Spinal cord (tissue), 10 donors: Measurements from ENCODE around the gene MCM5. TPM values are rescaled to one million over a fixed set of nuclear protein-coding genes. Genes with fewer than 3 reads are reported as not detected.

ENCODE experiments used
- DNase-seq, 6 donors: peaks; one replicate each; pipeline versions ENCODE4 v3.0.0 to v3.0.0-alpha.2; 2013 to 2015; ENCODE audit warnings: low spot score in 6 of 6, low read depth in 4 of 6
- H3K27ac ChIP-seq: one replicate; pipeline ENCODE4 v1.5.1; 2013; ENCODE audit warnings: low read depth, low read length, control low read depth
- H3K27me3 ChIP-seq: one replicate; pipeline ENCODE4 v1.6.1; 2013; ENCODE audit warnings: low read length; ENCODE audit not compliant: control insufficient read depth, insufficient read depth
- H3K36me3 ChIP-seq: one replicate; pipeline ENCODE4 v1.6.1; 2013; ENCODE audit warnings: low read length; ENCODE audit not compliant: control insufficient read depth, insufficient read depth
- H3K4me1 ChIP-seq: one replicate; pipeline ENCODE4 v1.6.1; 2013; ENCODE audit warnings: low read length; ENCODE audit not compliant: control insufficient read depth, insufficient read depth
- H3K4me3 ChIP-seq: one replicate; pipeline ENCODE4 v1.5.1; 2013; ENCODE audit warnings: low read depth, low read length, control low read depth
- H3K9me3 ChIP-seq: one replicate; pipeline ENCODE4 v1.6.1; 2013; ENCODE audit warnings: low read length; ENCODE audit not compliant: control insufficient read depth, insufficient read depth
- WGBS: methylation state at CpG from one replicate; pipeline ENCODE4 v1.1.5; 2013; ENCODE audit warnings: missing lambda C conversion rate; ENCODE audit not compliant: insufficient coverage; 5-methylcytosine and 5-hydroxymethylcytosine counted together
- polyA plus RNA-seq, 2 donors: library from polyadenylated mRNA; unstranded; fragments of 120-200 nt; gene quantifications; one replicate each; pipeline ENCODE4 v1.2.1, GENCODE V29; 2013; ENCODE audit not compliant: insufficient read length in 2 of 2
- total RNA-seq, 2 donors: library from RNA; depleted of rRNA in 1 of 2; stranded (reverse); fragments of 120-200 nt in 1 of 2; fragments of >200 nt in 1 of 2; gene quantifications; one replicate each; pipeline versions ENCODE4 v1.2.3 to v1.2.4, GENCODE V29; 2013 to 2014
- donor health status: healthy.

The MCM5 gene
- total and polyA plus RNA-seq, 4 donors = 25.4 to 37.2 (median 32.5) TPM

- 91% methylated on average over 7 of the region's 7 CpGs for WGBS
- H3K27ac ChIP-seq = no peak overlapping the region
- peaks cover 48% of the 10 kb centered on the region for H3K36me3 ChIP-seq
- no peak overlapping the region for H3K4me3 ChIP-seq
- no peak for DNase-seq
- peaks cover 3% of the 10 kb centered on the region for H3K4me1 ChIP-seq
- no peaks in the 10 kb centered on the region for H3K9me3 ChIP-seq
- H3K27me3 ChIP-seq = no peaks in the 10 kb centered on the region
These were observed 24.8 kb downstream of the MCM5 start for GRCh38 chr22:35424761-35425160.

- Histone ChIP-seq H3K27me3 (no peaks in the 10 kb centered on the region), H3K9me3 (no peaks in the 10 kb centered on the region), H3K4me1 (peaks cover 3% of the 10 kb centered on the region), H3K27ac (no peak overlapping the region), H3K36me3 (peaks cover 44% of the 10 kb centered on the region), H3K4me3 (no peak overlapping the region)
- DNase-seq = no peak
- 84% methylated on average over 6 of the region's 7 CpGs for WGBS
These were observed 25.6 kb downstream of the MCM5 start for GRCh38 chr22:35425546-35425945.

GRCh38 chr22:35425971-35426800 lies 26.2 kb downstream of the MCM5 start:
- Histone ChIP-seq H3K4me1 (peaks cover 10% of the 10 kb centered on the region), H3K4me3 (no peak overlapping the region), H3K36me3 (peaks cover 37% of the 10 kb centered on the region), H3K27me3 (no peaks in the 10 kb centered on the region), H3K9me3 (no peaks in the 10 kb centered on the region), H3K27ac (no peak overlapping the region)
- WGBS = 62% methylated on average over 8 of the region's 11 CpGs
- DNase-seq = no peak

GRCh38 chr22:35426801-35427140 lies 26.8 kb downstream of the MCM5 start:
- Histone ChIP-seq H3K9me3 (no peaks in the 10 kb centered on the region), H3K36me3 (peaks cover 33% of the 10 kb centered on the region), H3K4me1 (peaks cover 10% of the 10 kb centered on the region), H3K27ac (no peak overlapping the region), H3K4me3 (no peak overlapping the region), H3K27me3 (no peaks in the 10 kb centered on the region)
- WGBS = 63% methylated on average over 4 of the region's 5 CpGs
- DNase-seq = no peak

- H3K27me3 ChIP-seq = no peaks in the 10 kb centered on the region
- peaks cover 13% of the 10 kb centered on the region for H3K36me3 ChIP-seq
- DNase-seq = peak in 5 of 6 donors; percentile 41 to 89 (median 57)
- H3K4me3 ChIP-seq = no peak overlapping the region
- WGBS = 24% methylated on average over 13 of the region's 14 CpGs
- H3K27ac ChIP-seq = no peak overlapping the region
- H3K4me1 ChIP-seq = peaks cover 22% of the 10 kb centered on the region
- H3K9me3 ChIP-seq = peaks cover 12% of the 10 kb centered on the region
These were observed 31.0 kb downstream of the MCM5 start for GRCh38 chr22:35430897-35431322.

GRCh38 chr22:35431483-35432227 lies 31.7 kb downstream of the MCM5 start:
- Histone ChIP-seq H3K36me3 (peaks cover 6% of the 10 kb centered on the region), H3K27me3 (no peaks in the 10 kb centered on the region), H3K4me1 (peaks cover 25% of the 10 kb centered on the region), H3K4me3 (no peak overlapping the region), H3K27ac (no peak overlapping the region), H3K9me3 (peaks cover 12% of the 10 kb centered on the region)
- 47% methylated on average over 2 of the region's 12 CpGs for WGBS
- no peak for DNase-seq

- WGBS = 87% methylated on average over 7 of the region's 13 CpGs
- peaks cover 6% of the 10 kb centered on the region for H3K36me3 ChIP-seq
- DNase-seq = no peak
- no peak overlapping the region for H3K27ac ChIP-seq
- no peaks in the 10 kb centered on the region for H3K27me3 ChIP-seq
- H3K4me3 ChIP-seq = no peak overlapping the region
- H3K9me3 ChIP-seq = peaks cover 12% of the 10 kb centered on the region
- H3K4me1 ChIP-seq = peaks cover 30% of the 10 kb centered on the region
These were observed 32.4 kb downstream of the MCM5 start for GRCh38 chr22:35432228-35432905.

GRCh38 chr22:35434061-35434710 lies 34.2 kb downstream of the MCM5 start:
- H3K27me3 ChIP-seq = no peaks in the 10 kb centered on the region
- DNase-seq = no peak

GRCh38 chr22:35435201-35435740 lies 35.3 kb downstream of the MCM5 start:
- H3K27ac ChIP-seq = no peak overlapping the region
- H3K27me3 ChIP-seq = no peaks in the 10 kb centered on the region
- H3K4me1 ChIP-seq = peaks cover 30% of the 10 kb centered on the region
- no peak overlapping the region for H3K4me3 ChIP-seq
- 32% methylated on average over 6 of the region's 8 CpGs for WGBS
- peaks cover 6% of the 10 kb centered on the region for H3K36me3 ChIP-seq
- H3K9me3 ChIP-seq = peaks cover 12% of the 10 kb centered on the region
- DNase-seq = peak in 2 of 6 donors; percentile 57 to 60

More at GRCh38 chr22:35434061-35434710, 34.2 kb downstream of the MCM5 start:
- H3K9me3 ChIP-seq = peaks cover 12% of the 10 kb centered on the region
- WGBS = 100% methylated on average over 5 of the region's 5 CpGs
- no peak overlapping the region for H3K4me3 ChIP-seq
- H3K36me3 ChIP-seq = peaks cover 6% of the 10 kb centered on the region
- peaks cover 30% of the 10 kb centered on the region for H3K4me1 ChIP-seq
- no peak overlapping the region for H3K27ac ChIP-seq
